Measurements from ENCODE around the gene OTUD3. TPM values are rescaled to one million over a fixed set of nuclear protein-coding genes. Genes with fewer than 3 reads are reported as not detected.

The OTUD3 gene
- total RNA-seq, 1 experiment from 2014 or later = 15.1 TPM

- no peaks in the 10 kb centered on the region for H3K9me3 ChIP-seq
- Mint-ChIP-seq H3K9me3 (ENCODE audit: unreplicated experiment) (no peaks in the 10 kb centered on the region), H3K4me1 (ENCODE audit: low read depth, unreplicated experiment) (no peaks in the 10 kb centered on the region), H3K36me3 (ENCODE audit: insufficient read depth, unreplicated experiment) (no peaks in the 10 kb centered on the region), H3K27me3 (ENCODE audit: insufficient read depth, unreplicated experiment) (no peaks in the 10 kb centered on the region), H3K4me3 (ENCODE audit: unreplicated experiment) (no peak overlapping the region), H3K27ac (ENCODE audit: unreplicated experiment) (no peak overlapping the region)
- peaks cover 5% of the 10 kb centered on the region; the same call in 1 of the 2 replicates for H3K4me1 ChIP-seq
- no peaks in the 10 kb centered on the region for H3K36me3 ChIP-seq (ENCODE audit: control insufficient read depth, insufficient read depth, low read length)
- intact Hi-C loops (cut with micrococcal nuclease; ENCODE audit: unreplicated experiment) = no loop called here
- no TSS peak for BruUV-seq (replicated peaks)
- no peak for DNase-seq
- ChIA-PET CTCF (no interaction called here), POLR2A (no interaction called here)
- no peaks in the 10 kb centered on the region for H3K27me3 ChIP-seq (replicated peaks; ENCODE audit: control insufficient read depth, insufficient read depth, low read length)
- no peak for TF ChIP-seq CTCF (IDR thresholded peaks at IDR 0.05; ENCODE audit: insufficient read depth in 1 of 2, low read depth in 1 of 2, low read length in 1 of 2, severe bottlenecking in 1 of 2, unreplicated experiment in 1 of 2)
- no peak overlapping the region for H3K4me3 ChIP-seq (ENCODE audit: low read depth, low read length)
Observed at GRCh38 chr1:19850214-19850613, 32.0 kb upstream of the OTUD3 start.

GRCh38 chr1:19852036-19852435 lies 30.2 kb upstream of the OTUD3 start:
- Histone ChIP-seq H3K36me3 (ENCODE audit: control insufficient read depth, insufficient read depth, low read length) (no peaks in the 10 kb centered on the region), H3K4me3 (ENCODE audit: low read depth, low read length) (no peak overlapping the region), H3K4me1 (peaks cover 5% of the 10 kb centered on the region; the same call in 1 of the 2 replicates), H3K9me3 (no peaks in the 10 kb centered on the region), H3K27me3 (replicated peaks; ENCODE audit: control insufficient read depth, insufficient read depth, low read length) (no peaks in the 10 kb centered on the region)
- Mint-ChIP-seq H3K4me1 (ENCODE audit: low read depth, unreplicated experiment) (no peaks in the 10 kb centered on the region), H3K27me3 (ENCODE audit: insufficient read depth, unreplicated experiment) (no peaks in the 10 kb centered on the region), H3K27ac (ENCODE audit: unreplicated experiment) (no peak overlapping the region), H3K4me3 (ENCODE audit: unreplicated experiment) (no peak overlapping the region), H3K9me3 (ENCODE audit: unreplicated experiment) (no peaks in the 10 kb centered on the region), H3K36me3 (ENCODE audit: insufficient read depth, unreplicated experiment) (no peaks in the 10 kb centered on the region)
- no peak for DNase-seq
- TF ChIP-seq CTCF (IDR thresholded peaks at IDR 0.05; ENCODE audit: insufficient read depth in 1 of 2, low read depth in 1 of 2, low read length in 1 of 2, severe bottlenecking in 1 of 2, unreplicated experiment in 1 of 2) = no peak
- BruUV-seq (replicated peaks) = no TSS peak
- intact Hi-C loops (cut with micrococcal nuclease; ENCODE audit: unreplicated experiment) = no loop called here
- ChIA-PET CTCF (no interaction called here), POLR2A (no interaction called here)

- TF ChIP-seq CTCF (IDR thresholded peaks at IDR 0.05; ENCODE audit: insufficient read depth in 1 of 2, low read depth in 1 of 2, low read length in 1 of 2, severe bottlenecking in 1 of 2, unreplicated experiment in 1 of 2) = no peak
Observed at GRCh38 chr1:19854866-19855265, 27.3 kb upstream of the OTUD3 start.

More at GRCh38 chr1:19854866-19855265, 27.3 kb upstream of the OTUD3 start:
- Histone ChIP-seq H3K4me3 (ENCODE audit: low read depth, low read length) (no peak overlapping the region), H3K27me3 (replicated peaks; ENCODE audit: control insufficient read depth, insufficient read depth, low read length) (no peaks in the 10 kb centered on the region), H3K9me3 (no peaks in the 10 kb centered on the region), H3K36me3 (ENCODE audit: control insufficient read depth, insufficient read depth, low read length) (no peaks in the 10 kb centered on the region), H3K4me1 (peaks cover 6% of the 10 kb centered on the region; the same call in 1 of the 2 replicates)
- no peaks in the 10 kb centered on the region for H3K27me3 Mint-ChIP-seq (ENCODE audit: insufficient read depth, unreplicated experiment)
- no peak for DNase-seq
- ChIA-PET CTCF (no interaction called here), POLR2A (no interaction called here)
- no peak overlapping the region for H3K27ac Mint-ChIP-seq (ENCODE audit: unreplicated experiment)
- no peaks in the 10 kb centered on the region for H3K9me3 Mint-ChIP-seq (ENCODE audit: unreplicated experiment)
- H3K4me1 Mint-ChIP-seq (ENCODE audit: low read depth, unreplicated experiment) = no peaks in the 10 kb centered on the region
- intact Hi-C loops (cut with micrococcal nuclease; ENCODE audit: unreplicated experiment) = no loop called here
- H3K36me3 Mint-ChIP-seq (ENCODE audit: insufficient read depth, unreplicated experiment) = no peaks in the 10 kb centered on the region
- no TSS peak for BruUV-seq (replicated peaks)
- no peak overlapping the region for H3K4me3 Mint-ChIP-seq (ENCODE audit: unreplicated experiment)

All from Caco-2 (cell line).